GM18502 (cell line): ENCODE measurements around the gene EHF.
"Not testable (repeated sequence)": the region's sequence is repeated elsewhere in the genome, so short reads cannot be mapped to it uniquely, and the experiment has no call there.

Experiments used
- ATAC-seq: cut with Tn5 transposase; IDR thresholded peaks from one replicate; pipeline ENCODE4 v1.9.1; 2021; ENCODE audit warnings: mild to moderate bottlenecking; ENCODE audit not compliant: unreplicated experiment, poor library complexity

Gene EHF

DNA sequence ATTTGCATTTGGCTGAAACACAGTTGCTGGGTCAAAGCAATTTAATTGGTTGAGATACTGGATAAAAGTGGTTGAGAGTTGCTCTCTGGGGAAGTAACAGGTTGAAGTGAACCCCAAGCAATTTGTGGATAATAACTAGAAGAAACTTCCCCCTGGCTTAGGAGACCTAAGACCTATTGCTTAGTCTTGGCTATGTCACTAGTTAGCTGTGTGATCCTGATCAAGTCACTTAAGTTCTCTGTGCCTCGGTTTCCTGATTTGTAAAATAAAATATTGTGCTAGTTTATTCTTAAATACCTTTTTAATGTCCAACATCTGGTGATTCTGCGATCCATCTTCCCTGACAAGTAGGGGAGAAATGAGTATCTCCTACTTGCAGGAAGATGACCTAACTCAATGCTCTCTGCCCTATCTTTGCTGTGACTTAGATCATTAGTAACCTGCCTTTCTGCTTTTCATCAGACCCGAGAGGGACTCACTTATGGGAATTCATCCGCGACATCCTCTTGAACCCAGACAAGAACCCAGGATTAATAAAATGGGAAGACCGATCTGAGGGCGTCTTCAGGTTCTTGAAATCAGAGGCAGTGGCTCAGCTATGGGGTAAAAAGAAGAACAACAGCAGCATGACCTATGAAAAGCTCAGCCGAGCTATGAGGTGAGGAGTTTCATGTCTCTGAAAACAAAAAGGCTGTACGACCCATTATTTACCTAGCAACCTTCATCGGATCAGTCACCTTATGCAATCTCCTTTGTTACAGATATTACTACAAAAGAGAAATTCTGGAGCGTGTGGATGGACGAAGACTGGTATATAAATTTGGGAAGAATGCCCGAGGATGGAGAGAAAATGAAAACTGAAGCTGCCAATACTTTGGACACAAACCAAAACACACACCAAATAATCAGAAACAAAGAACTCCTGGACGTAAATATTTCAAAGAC, 37.5 kb downstream of the EHF start:
- ATAC-seq = no peak

DNA sequence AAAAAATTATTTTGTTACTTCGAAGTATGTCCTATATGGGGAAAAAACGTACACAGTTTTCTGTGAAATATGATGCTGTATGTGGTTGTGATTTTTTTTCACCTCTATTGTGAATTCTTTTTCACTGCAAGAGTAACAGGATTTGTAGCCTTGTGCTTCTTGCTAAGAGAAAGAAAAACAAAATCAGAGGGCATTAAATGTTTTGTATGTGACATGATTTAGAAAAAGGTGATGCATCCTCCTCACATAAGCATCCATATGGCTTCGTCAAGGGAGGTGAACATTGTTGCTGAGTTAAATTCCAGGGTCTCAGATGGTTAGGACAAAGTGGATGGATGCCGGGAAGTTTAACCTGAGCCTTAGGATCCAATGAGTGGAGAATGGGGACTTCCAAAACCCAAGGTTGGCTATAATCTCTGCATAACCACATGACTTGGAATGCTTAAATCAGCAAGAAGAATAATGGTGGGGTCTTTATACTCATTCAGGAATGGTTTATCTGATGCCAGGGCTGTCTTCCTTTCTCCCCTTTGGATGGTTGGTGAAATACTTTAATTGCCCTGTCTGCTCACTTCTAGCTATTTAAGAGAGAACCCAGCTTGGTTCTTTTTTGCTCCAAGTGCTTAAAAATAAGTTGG, 38.3 kb downstream of the EHF start:
- no peak for ATAC-seq

- no peak for ATAC-seq
These were observed 44.4 kb downstream of the EHF start for GRCh38 chr11:34665077-34665835.

DNA sequence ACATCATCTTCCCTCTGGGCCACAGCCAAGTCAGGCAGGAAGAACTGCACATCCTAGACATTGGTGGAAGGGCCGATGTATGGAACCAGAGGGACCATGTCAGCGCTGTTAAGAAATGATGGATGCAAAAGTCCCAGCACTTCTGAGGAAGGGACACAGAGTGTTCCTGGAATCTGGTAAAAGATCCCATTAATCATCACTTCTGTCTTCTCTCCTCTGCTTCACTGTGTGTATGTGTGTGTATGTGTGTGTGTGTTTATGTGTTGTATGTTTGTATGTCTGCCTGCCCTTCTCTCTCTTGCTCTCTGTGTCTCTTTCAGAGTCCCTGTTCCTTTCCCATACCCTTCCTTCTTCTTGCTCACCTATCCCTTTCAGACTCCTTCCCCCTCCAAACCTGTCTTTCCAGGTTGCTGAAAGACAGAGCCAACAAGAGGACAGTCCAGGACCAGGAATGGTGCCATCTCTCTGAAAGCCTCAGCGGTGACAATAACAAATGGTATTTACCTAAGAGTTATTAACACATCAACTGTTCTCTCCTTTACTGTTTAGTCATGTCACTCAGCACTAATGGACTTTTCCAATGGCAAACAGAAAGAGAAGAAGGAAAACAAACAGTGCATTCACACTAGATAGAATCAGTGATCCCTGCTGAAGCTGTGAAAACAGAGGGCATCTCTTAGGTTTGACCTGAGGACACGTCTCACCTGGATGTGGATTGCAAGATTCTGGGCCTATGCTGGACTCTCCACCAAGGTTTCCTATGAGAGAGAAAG, 47.1 kb downstream of the EHF start:
- no peak for ATAC-seq

DNA sequence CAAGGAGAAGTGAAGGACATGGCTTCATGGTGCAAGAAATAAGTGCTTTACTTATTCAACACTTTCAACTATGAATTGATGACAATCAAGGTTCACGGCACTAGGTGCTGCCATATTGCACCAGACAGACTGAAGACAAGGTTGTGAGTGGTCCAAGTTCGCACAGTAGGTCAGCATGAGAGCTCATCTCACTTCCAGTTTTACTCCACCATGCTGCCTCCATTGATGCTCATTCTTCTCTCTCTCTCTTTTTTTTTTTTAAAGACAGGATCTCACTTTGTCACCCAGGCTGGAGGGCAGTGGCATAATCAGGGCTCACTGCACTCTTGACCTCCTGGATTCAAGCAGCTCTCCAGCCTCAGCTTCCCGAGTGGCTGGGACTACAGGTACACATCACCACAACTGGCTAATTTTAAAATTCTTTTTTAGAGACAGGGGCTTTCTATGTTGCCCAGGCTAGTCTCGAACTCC, 47.7 kb downstream of the EHF start:
- no peak for ATAC-seq

- no peak for ATAC-seq
These were observed 48.6 kb downstream of the EHF start for GRCh38 chr11:34669458-34669857.

DNA sequence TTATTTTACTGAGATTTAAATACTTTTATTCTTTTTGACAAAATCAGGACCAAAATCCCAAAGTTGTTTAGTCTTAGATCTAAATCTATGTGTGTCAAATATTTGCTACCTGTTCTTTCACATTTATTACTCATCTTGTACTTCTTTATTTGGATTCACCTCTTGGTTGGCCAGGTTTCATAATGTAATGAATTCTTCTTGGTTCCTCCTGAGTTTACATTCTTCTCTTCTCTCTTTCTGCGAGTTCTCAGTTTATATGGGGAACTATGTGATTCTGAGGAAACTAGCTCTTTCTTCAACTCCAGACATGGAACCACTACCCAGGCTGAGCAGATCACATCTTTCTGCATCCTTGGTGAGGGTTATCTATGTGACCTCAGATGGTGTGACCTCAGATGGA, 50.2 kb downstream of the EHF start:
- no peak for ATAC-seq

GRCh38 chr11:34671946-34672345, 51.1 kb downstream of the EHF start:
- ATAC-seq = no peak

- ATAC-seq = no peak
These were observed 53.1 kb downstream of the EHF start for GRCh38 chr11:34674038-34674437.

DNA sequence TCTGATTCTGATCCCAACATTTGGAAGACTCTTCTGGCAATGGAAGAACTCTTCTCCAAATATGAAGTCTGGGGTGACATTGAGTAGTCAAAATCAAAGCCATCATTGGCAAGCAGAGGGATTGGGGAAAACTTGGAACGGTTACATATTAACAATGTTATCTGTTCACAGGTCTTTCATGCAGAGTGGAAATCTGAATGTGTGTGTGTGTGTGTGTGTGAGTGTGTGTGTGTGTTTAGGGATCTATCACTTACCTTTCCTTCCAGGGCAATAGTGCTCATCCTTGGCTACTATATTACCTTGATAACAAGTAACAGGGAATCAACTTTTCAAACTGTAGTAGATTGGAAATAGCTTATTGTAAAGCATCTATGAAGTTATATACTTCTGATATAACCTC, 55.3 kb downstream of the EHF start:
- ATAC-seq = no peak

GRCh38 chr11:34679681-34680080, 58.8 kb downstream of the EHF start:
- no peak for ATAC-seq

DNA sequence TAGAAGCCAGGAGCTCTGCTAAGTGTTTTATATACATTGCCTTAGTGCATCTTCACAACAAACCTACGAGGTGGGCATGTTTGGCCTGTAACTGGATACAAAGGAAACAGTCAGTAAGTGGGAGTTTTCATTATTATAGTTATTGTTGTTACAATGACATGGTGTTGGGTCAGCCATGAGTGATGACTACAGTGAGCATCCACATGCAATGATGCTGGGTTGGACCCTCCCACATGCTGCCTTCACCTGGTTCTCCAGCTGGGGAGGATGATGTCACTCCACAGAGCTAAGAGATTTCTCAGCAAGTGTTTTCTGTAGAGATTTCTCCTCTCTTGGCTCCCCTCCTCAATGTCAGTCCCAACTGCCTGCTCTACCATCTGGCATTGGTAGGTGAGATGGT, 59.3 kb downstream of the EHF start:
- no peak for ATAC-seq

DNA sequence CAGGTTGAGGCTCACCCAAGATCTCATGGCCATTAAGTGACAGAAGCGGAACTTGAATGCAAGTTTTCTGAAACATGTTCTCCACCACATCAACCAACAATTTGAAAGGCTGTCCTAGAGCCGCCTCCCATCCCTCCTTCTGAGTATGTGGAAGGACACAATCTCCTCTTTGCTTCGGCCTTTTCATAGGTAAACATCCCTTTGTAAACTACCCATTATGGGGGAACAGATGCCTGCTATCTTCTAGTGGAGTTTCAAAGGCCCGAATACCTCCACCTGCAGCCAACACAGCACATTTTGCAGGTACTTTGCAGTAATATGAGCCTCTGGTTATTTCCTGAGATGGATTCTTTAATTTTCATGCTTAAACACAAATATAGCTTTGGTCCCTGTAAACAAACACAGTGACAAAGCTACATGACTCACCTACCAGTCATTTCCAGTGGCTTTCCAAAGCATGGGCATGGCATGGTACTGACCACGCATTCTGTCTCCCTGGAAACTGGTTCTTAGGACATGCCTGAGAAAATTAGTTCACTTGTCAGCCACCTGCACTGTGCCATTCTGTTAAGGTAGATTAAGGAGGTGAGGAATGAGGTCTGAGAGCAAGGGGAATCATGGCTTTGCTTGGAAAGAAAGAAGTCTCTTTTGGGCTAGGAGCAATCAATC, 60.2 kb downstream of the EHF start:
- ATAC-seq = no peak

DNA sequence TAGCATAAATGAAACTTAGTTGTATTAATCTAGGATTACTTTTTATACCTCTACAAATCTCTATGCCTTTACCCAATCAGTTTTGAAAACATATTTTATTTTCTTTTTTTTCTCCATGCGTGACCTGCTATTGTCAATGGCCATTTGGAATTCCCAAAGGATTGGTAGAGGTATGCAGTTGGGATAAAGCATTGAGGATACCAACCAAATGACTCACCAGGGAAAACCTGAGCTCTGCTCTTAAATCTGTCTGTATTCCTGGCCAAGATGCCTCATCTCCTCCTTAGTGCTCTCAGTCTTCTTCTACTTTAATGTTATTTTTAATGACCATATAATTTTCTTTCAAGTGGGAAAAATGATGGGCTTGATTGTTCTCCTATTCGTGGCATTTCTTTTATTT, 61.9 kb downstream of the EHF start:
- no peak for ATAC-seq

DNA sequence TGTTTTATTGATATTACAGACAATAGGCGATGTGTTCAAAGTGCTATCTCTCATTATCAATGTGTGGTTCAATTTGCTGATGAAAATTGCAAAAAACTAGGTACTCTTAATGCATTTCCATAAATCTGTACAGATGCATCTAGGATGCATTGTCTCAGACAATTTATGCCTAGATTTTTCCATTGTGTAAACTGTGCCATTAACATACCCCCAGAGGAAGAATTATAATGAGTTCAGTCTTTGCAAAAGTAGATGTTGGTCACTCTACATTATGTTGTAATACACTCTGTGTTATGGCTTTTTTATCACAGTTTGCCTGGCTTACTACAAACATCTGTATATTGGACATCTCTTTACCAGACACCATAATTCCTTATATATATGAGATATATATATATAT, 62.5 kb downstream of the EHF start:
- no peak for ATAC-seq

GRCh38 chr11:34685864-34686263, 65.0 kb downstream of the EHF start:
- ATAC-seq = no peak

DNA sequence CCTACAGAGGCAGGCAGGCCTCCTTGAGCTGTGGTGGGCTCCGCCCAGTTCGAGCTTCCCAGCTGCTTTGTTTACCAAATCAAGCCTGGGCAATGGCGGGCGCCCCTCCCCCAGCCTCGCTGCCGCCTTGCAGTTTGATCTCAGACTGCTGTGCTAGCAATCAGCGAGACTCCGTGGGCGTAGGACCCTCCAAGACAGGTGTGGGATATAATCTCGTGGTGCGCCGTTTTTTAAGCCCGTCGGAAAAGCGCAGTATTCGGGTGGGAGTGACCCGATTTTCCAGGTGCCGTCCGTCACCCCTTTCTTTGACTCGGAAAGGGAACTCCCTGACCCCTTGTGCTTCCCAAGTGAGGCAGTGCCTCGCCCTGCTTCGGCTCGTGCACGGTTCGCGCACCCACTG, 71.4 kb downstream of the EHF start:
- not testable (repeated sequence) for ATAC-seq

DNA sequence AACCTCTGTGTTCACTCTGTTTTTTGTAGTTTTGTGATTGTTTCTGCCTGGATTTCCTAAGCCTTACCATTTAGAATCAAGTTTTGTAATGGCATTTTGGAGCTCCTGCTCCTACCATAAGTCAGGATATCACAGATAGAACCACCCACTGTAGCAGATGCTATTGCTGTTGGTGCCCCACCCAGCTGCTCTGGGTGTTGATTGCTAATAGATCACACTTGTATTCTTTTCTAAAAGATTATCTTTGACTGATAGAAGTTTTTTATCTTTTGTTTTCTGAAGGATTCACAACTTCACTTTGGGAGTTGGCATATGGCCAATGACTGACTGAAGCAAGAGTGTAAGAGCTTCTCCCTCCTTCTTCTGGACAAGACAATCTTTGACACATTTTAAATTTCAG, 76.0 kb downstream of the EHF start:
- ATAC-seq = no peak

GRCh38 chr11:34706709-34707461, 86.0 kb downstream of the EHF start:
- no peak for ATAC-seq
